Measurements from ENCODE around the gene FAM171A1.

GRCh38 chr10:15313843-15314242 is 57.2 kb downstream of the FAM171A1 start:
- TF ChIP-seq POLR2A (IDR thresholded peaks at IDR 0.05; ENCODE audit: low read length) (peak; percentile 62), GATA1 (IDR thresholded peaks at IDR 0.05; ENCODE audit: low read depth, low read length) (no peak)

All from erythroblast (primary cell).